ENCODE results near the gene TRHDE. TPM values are rescaled to one million over a fixed set of nuclear protein-coding genes. Genes with fewer than 3 reads are reported as not detected.
"Not testable (repeated sequence)": the region's sequence is repeated elsewhere in the genome, so short reads cannot be mapped to it uniquely, and the experiment has no call there.

Gene TRHDE
- total RNA-seq, 1 donor: under 0.01 TPM

DNA sequence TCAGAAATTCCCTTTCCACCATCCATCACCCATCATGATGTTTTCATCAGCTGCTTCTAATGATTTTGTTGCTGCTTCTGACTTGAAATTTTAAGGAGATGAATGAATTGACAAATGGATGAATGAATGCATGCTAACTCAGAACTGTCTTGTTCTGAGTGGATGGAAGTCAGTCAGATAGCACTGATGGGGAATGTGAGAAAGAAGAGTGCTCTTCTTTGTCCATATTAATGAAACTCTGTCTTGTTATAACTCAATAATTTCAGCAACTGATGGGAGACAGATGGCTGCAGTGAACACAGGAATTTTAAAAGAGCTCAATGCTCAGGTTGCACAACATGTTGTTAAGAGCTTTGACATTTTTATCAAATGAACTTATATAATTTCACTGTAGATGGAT is 422.0 kb downstream of the TRHDE start:
- no peak for DNase-seq (ENCODE audit: low read depth in 2 of 3, low spot score in 2 of 3)

DNA sequence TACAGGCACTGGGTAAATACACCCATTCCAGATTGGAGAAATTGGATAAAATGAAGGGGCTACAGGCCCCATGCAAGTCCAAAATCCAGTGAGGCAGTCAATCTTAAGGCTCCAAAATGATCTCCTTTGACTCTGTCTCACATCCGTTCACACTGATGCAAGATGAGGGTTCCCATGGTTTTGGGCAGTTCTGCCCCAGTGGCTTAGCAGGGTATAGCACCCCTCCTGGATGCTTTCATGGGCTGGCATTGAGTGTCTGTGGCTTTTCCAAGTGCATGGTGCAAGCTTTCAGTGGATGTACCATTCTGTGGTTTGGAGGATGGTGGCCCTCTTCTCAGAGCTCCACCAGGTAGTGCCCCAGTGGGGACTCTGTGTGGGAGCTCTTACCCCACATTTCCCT is 427.2 kb downstream of the TRHDE start:
- DNase-seq (ENCODE audit: low read depth in 2 of 3, low spot score in 2 of 3): no peak

GRCh38 chr12:72712025-72712424 is 439.9 kb downstream of the TRHDE start:
- not testable (repeated sequence) for DNase-seq (ENCODE audit: low read depth in 2 of 3, low spot score in 2 of 3)

- no peak for DNase-seq (ENCODE audit: low read depth in 2 of 3, low spot score in 2 of 3)
Observed at GRCh38 chr12:72716221-72716620, 444.1 kb downstream of the TRHDE start.

- DNase-seq (ENCODE audit: low read depth in 2 of 3, low spot score in 2 of 3): no peak
Observed at GRCh38 chr12:72717036-72717435, 444.9 kb downstream of the TRHDE start.
